ENCODE data around the gene PCBD1.
A peak's percentile ranks its signal among the peaks of the same experiment; 100 is the strongest.

The PCBD1 gene

DNA sequence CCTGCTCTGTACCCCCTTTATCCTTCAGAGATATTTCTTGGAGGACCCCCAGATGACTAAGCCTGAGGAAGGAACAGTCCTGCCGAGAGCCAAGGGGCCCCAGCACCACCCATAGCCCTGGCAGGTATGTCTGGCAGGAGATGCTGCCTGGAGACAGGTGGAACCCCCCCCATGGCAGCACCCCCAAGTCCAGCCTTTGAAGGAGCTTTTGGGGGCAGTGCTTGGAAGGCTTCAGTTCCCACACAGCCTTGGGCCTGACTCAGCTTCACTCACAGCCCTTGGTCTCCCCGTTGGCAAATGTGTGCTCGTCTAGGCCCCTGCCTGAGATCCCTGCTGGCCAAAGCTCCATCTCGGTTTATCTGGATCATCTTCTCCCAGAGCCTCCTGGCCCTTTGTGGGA, 23.0 kb upstream of the PCBD1 start:
- H3K4me1 Mint-ChIP-seq, result peaks cover 55% of the 10 kb centered on the region
- DNase-seq, result no peak
- H3K36me3 Mint-ChIP-seq (ENCODE audit: low read depth), result no peaks in the 10 kb centered on the region
- H3K27ac Mint-ChIP-seq, result no peak overlapping the region
- TF ChIP-seq, protein P1, sequence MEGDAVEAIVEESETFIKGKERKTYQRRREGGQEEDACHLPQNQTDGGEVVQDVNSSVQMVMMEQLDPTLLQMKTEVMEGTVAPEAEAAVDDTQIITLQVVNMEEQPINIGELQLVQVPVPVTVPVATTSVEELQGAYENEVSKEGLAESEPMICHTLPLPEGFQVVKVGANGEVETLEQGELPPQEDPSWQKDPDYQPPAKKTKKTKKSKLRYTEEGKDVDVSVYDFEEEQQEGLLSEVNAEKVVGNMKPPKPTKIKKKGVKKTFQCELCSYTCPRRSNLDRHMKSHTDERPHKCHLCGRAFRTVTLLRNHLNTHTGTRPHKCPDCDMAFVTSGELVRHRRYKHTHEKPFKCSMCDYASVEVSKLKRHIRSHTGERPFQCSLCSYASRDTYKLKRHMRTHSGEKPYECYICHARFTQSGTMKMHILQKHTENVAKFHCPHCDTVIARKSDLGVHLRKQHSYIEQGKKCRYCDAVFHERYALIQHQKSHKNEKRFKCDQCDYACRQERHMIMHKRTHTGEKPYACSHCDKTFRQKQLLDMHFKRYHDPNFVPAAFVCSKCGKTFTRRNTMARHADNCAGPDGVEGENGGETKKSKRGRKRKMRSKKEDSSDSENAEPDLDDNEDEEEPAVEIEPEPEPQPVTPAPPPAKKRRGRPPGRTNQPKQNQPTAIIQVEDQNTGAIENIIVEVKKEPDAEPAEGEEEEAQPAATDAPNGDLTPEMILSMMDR (IDR thresholded peaks at IDR 0.05), result no peak
- no peaks in the 10 kb centered on the region for H3K9me3 Mint-ChIP-seq
- no peak overlapping the region for H3K4me3 Mint-ChIP-seq
- H3K27me3 Mint-ChIP-seq (ENCODE audit: low read depth, poor library complexity), result peaks cover 12% of the 10 kb centered on the region

- no peak overlapping the region for H3K4me3 Mint-ChIP-seq
- H3K4me1 Mint-ChIP-seq, result peaks cover 53% of the 10 kb centered on the region
- TF ChIP-seq, protein P1 (IDR thresholded peaks at IDR 0.05), result no peak
- no peak for DNase-seq
- H3K27ac Mint-ChIP-seq, result no peak overlapping the region
- H3K36me3 Mint-ChIP-seq (ENCODE audit: low read depth), result no peaks in the 10 kb centered on the region
- peaks cover 9% of the 10 kb centered on the region for H3K27me3 Mint-ChIP-seq (ENCODE audit: low read depth, poor library complexity)
- H3K9me3 Mint-ChIP-seq, result no peaks in the 10 kb centered on the region
Measured at GRCh38 chr10:70910486-70911341, 22.3 kb upstream of the PCBD1 start.

- TF ChIP-seq, protein P1 (IDR thresholded peaks at IDR 0.05), result no peak
- DNase-seq, result no peak
- Mint-ChIP-seq H3K27me3 (ENCODE audit: low read depth, poor library complexity) (peaks cover 7% of the 10 kb centered on the region), H3K9me3 (no peaks in the 10 kb centered on the region), H3K36me3 (ENCODE audit: low read depth) (no peaks in the 10 kb centered on the region), H3K4me1 (peaks cover 58% of the 10 kb centered on the region), H3K27ac (no peak overlapping the region), H3K4me3 (no peak overlapping the region)
Measured at GRCh38 chr10:70909326-70909935, 21.1 kb upstream of the PCBD1 start.

DNA sequence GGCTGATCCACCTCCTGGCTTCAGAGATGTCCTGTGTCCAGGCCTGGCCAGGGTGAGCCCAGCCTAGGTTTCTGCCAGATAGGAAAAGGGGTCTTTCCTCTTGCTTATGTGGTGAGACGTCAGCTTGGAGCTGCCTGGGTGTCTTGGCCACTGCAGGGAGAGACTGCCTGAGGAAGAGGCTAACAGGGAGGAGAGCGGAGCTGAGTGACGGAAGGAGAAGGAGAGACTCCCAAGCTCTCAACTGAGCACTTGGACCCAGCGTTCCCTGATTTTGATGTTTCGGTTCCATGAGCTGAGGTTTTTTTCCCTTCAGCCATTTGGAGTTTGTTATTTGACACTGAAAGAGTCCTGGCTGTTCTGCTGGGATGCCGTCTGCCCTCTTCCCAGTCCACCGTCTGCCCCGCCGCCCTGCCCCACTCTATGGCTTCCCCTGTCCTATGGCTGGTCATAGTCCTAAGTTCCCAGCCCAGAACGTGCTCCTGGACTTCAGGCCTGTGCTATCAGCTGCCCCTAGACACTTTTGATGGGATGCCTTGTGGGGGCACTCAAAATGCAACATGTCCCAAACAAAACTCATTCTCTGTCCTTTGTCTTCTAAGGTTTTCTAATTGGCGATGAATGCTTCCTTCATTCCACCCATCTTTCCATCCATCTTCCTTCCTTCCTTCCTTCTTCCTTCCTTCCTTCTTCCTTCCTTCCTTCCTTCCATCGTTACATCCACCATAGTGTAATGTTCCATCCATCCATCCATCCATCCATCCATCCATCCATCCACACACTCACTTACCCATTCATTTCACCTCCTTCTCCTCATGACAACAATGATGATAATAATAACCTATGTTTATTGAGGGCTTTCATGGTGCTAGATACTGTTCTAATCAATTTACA, 20.3 kb upstream of the PCBD1 start:
- no peak for DNase-seq
- no peaks in the 10 kb centered on the region for H3K36me3 Mint-ChIP-seq (ENCODE audit: low read depth)
- no peak overlapping the region for H3K27ac Mint-ChIP-seq
- peaks cover 56% of the 10 kb centered on the region for H3K4me1 Mint-ChIP-seq
- TF ChIP-seq, protein P1 (IDR thresholded peaks at IDR 0.05), result no peak
- H3K4me3 Mint-ChIP-seq, result no peak overlapping the region
- peaks cover 11% of the 10 kb centered on the region for H3K27me3 Mint-ChIP-seq (ENCODE audit: low read depth, poor library complexity)
- no peaks in the 10 kb centered on the region for H3K9me3 Mint-ChIP-seq

DNA sequence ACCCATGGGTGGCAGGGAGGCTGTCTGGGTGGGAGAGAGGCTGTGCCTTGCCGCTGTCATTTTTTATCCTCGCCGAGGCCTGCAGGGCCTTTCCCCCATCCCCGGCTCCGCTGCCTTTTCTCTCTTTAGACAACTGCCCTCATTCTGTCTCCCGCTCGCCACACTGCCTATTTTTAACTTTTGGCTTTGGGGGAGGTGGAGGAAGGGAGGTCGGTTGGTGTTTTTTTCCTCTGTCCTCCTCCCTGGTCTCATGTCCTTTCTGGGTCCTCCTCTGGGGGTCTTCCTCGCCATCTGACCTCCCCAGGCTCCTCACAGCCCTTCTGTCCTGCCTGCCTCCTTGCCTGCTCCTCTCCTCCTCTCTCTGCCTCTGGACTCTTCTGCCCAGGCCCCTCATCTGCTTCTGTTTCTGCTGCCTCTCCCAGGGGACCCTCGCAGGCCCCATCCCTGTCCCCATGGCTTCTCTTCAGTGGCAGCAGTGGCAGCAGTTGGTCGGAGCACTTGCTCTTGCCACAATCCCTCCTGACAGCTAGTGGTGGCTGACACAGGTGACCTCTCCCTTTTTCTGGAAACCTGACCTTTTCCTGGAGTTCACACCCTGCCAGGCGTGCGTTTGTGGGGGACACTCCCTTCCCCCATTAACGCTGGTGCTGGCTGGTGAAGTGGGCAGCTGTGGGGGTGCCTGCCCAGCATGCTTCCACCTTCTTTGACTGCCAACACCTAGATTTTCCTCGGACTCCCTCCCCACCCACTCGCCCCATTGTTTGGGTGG, 19.5 kb upstream of the PCBD1 start:
- TF ChIP-seq, protein P1 (IDR thresholded peaks at IDR 0.05), result no peak

More for the DNA sequence above, 19.5 kb upstream of the PCBD1 start:
- H3K27ac Mint-ChIP-seq, result peak overlapping the region; percentile 76
- DNase-seq, result no peak
- no peaks in the 10 kb centered on the region for H3K9me3 Mint-ChIP-seq
- H3K4me1 Mint-ChIP-seq, result peaks cover 51% of the 10 kb centered on the region
- no peak overlapping the region for H3K4me3 Mint-ChIP-seq
- peaks cover 17% of the 10 kb centered on the region for H3K27me3 Mint-ChIP-seq (ENCODE audit: low read depth, poor library complexity)
- no peaks in the 10 kb centered on the region for H3K36me3 Mint-ChIP-seq (ENCODE audit: low read depth)

Data from nephron progenitor cell (in vitro differentiated cells).